NCI-H510A (cell line): Measurements from ENCODE around the gene PAX7.

Experiments used
- DNase-seq: peaks from one replicate; lab custom pipeline; 2025; lab: John Stamatoyannopoulos, UW

PAX7 gene

DNA sequence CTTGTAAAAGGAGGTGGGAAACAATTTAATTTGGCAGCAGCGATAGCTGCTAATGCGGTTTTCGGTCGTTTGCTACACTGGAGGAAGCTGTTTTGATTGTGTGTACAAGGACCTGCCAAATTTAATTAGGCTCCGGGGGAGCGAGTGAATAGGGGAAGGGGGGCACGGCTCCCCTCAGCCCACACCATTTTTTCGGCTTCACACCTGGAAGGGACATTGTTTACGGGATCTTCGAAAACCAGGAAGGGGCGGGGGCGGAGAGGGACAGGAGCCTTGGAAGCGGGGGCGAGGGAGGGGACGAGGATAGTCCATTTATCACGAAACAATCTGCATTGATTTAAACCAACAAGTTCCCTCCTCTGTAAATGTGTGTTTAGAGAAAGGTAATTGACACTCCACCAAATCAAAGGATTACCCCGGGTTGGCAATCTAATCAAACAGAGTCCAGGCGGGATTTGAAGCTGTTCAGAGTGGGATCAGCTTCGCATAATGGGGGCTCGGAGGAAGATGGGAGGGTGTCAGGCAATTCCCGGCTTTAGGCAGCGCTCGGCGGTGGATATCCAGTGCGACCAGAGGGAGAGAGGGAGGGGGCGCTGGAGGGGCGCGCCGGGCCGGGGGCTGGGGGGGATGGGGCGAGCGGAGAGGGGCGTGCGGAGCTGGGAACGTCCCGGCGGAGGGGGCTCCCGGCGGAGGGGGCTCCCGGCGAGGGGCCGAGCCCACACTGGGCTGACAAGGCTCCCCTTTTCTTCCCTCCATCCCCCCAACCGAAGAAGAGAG lies 9.8 kb downstream of the PAX7 start:
- no peak for DNase-seq

- no peak for DNase-seq
These were observed 10.6 kb downstream of the PAX7 start for GRCh38 chr1:18641005-18641941.

- DNase-seq, result no peak
These were observed 11.8 kb downstream of the PAX7 start for GRCh38 chr1:18642278-18643095.

DNA sequence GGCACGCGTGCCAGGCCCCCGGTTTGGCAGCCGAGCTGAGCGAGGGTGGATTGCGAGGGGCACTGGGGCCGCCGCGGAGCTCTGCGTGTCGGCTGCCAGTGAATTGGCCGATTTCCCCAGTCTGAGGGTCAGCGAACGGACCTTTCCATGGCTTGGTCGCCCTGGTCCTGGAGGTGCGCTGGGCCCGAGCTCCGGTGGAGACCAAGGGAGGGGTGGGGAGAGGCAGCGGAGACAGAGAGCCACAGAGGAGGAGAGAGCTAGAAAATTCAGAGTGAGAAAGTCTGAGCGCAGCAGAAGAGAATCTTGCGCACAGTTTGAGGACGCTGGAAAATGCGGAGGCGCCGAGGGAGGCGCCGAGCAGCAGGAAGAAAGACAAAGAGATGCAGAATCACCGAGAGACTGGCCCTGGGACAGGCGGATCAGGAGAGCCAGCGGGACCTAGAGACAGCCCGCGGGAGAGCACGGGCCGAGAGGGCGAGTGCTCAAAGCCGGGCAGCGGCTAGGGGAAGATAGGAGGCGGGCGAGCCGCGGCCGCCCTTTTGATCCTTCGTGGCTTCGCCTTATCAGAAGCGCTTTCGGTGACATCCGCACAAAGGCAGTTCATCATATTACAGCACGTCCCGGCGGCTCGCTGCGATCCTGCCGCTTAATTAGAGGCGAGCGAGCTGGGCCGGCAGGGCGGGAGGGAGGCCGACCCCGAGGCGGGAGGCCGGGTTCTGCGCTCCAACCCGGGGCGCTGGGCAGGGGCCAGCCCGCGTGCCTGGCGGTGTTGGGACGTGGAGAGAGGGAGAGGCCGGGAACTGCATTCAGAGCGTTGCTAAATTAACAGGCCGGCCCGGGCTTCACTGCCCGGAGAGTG lies 12.7 kb downstream of the PAX7 start:
- no peak for DNase-seq

GRCh38 chr1:18644013-18644399 lies 13.4 kb downstream of the PAX7 start:
- no peak for DNase-seq

GRCh38 chr1:18644446-18644845 lies 13.8 kb downstream of the PAX7 start:
- DNase-seq, result no peak

GRCh38 chr1:18644973-18645746 lies 14.5 kb downstream of the PAX7 start:
- DNase-seq, result no peak

DNA sequence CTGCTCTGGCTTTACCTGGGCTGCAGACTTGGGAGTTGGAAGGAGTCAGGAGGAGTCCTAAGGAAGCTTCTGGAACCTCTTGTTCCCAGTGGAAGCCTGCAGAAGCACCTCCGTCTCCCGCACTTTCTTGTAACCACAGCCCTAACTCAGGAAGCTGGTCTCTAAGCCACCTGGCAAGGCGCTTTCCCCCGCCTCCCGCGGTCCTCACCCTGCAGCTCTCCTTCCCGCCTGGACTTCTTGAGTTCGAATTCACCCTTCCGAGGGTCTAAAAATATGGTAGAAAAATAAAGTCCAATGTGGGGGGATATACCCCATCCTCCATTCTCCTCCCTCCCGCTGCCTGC lies 15.1 kb downstream of the PAX7 start:
- no peak for DNase-seq

DNA sequence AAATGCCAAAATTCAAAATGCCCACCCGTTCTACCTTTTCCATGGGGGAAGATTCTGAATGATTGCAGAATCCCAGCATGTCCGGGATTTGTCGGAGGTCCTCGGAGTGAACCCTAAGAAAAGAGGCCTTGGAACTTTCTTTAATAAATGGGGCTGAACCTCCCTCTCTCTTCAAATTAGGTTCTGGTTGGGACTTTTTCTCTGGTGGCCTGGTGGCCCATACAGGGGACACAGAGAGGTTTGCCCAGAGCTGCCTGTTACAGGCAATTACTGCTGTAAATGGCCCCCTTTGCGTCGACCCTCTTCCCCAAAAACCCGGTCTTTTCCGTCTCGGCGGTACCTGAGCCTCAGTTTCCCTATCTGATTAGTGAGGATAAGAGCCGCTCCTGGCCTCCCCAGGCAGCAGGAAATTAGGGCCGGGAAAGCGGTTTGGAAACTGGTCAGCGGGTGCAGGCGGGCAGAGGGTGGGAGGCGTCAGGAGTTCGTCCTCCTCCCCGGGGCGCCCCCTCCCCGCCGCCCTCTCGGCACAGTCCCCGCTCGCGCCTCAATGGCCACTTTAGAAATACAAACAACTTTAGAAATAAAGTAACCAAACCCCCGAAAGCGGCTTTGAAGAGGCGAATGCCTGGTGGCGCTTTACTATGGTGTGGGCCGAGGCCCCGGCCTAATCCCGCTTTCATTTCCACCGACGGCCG lies 15.6 kb downstream of the PAX7 start:
- no peak for DNase-seq

GRCh38 chr1:18646786-18647410 lies 16.3 kb downstream of the PAX7 start:
- DNase-seq, result no peak

GRCh38 chr1:18647681-18648214 lies 17.1 kb downstream of the PAX7 start:
- DNase-seq, result no peak

DNA sequence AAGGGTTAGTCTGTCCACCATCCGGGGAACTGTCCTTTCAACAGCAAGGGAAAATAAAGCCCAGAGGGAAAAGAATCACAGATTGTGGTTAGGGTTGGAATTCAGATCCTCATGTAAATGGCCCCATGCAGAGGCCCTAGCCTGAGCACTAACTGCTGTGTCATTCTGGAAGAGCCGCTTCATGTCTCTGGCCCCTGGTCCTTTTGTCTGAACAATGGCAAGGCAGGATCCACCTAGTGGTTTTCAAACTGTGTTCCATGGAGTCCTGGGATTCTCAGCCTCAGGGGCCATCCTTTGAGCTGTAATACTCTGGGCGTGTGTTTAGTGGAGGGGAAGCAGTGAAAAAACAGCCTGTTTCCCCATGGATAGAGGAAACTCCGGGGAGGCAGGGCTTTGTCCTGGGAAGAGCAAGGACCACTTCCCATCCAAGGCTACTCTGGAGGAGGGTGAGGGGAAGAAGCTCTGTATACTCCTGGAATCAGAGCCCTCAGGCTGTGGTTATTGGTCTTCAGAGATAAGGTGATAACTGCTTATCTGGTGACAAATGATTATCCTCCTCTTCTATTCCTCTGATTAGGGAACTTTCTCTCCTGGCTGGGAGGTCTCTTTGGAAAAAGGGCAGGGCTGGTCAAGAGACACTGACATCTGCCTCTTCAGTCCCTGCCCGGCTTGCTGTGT lies 19.2 kb downstream of the PAX7 start:
- no peak for DNase-seq

DNA sequence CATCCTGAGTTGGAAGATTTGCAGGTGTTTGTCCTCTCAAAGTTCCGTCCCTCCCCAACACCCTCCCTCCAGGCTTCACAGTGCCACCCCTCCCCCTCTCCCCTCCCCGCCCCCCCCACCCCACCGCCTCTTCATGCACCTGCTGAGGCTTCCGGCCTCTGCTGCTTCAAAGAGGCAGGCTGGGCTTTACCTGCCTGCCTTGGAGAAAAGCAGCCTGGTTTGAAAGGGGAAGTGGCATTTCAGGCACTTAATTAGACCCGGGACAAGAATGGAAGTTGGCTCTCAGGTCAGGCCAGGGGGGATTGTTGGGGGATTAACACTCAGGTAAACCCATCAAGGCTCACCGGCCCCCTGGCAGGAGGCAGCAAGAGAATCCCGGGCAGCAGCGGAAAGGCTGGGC lies 21.1 kb downstream of the PAX7 start:
- no peak for DNase-seq

- no peak for DNase-seq
These were observed 22.1 kb downstream of the PAX7 start for GRCh38 chr1:18652791-18653190.

GRCh38 chr1:18653367-18653766 lies 22.7 kb downstream of the PAX7 start:
- DNase-seq, result no peak

GRCh38 chr1:18653916-18654315 lies 23.3 kb downstream of the PAX7 start:
- no peak for DNase-seq

- no peak for DNase-seq
These were observed 24.0 kb downstream of the PAX7 start for GRCh38 chr1:18654599-18654998.

DNA sequence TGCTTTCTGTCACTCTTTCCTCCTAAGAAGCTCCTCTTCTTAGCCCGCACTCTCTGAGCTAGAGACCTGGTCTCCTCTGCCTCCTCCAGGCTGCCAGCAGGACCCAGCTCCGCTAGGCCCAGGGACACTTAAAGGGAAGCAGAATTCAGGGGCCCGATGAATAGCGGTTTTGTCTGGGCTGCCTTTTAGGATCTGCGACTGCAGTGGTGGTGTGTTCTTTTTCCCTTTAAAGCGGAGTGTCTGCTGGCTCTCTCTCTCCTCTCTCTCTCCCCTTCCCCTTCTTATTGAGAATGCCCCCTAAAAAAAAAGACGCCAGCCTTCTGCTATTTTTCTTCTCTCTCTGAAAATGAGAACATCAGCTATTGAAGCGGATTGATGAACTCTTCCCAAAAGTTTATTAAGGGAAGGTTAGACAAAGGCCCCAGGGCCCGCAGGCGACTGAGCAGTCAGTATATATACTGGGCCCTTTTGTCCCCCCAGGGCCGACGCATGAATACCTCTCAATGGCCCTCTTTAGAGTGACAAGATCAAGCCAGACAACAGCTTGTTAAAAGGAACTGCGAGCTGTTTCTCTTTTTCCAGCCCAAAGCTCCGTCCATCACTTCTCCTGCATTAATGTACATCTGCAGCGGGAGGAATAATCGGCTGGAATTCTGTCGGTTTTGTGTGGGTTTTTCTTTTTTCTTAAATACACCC lies 27.0 kb downstream of the PAX7 start:
- DNase-seq, result no peak
